A549 (cell line): ENCODE data around the gene TRUB1. TPM values are rescaled to one million over a fixed set of nuclear protein-coding genes. Genes with fewer than 3 reads are reported as not detected.
A peak's percentile ranks its signal among the peaks of the same experiment; 100 is the strongest.

Source experiments
- ATAC-seq, 2 experiments: fragments of 200-7000 bp in 1 of 2; fragments of >200 bp in 1 of 2; cut with Nextera tagmentation in 1 of 2; cut with Tn5 transposase in 1 of 2; 3 replicates each; pipeline versions ENCODE4 v1.8.0 to v1.9.1; 2018 to 2020; ENCODE audit warnings: mild to moderate bottlenecking in 1 of 2, moderate library complexity in 1 of 2
- CTCF ChIA-PET: fragments of 300-600 bp; sonication (Branson Sonifier 250); formaldehyde crosslinking; extraction: SDS; loops from one replicate; lab custom pipeline; 2021; ENCODE audit warnings: antibody characterized with exemption, inconsistent platforms; lab: Yijun Ruan, JAX
- POLR2A ChIA-PET: fragments of 350-600 bp; formaldehyde crosslinking; extraction: SDS; loops from one replicate; lab custom pipeline; 2021; ENCODE audit warnings: antibody characterized with exemption, inconsistent platforms; lab: Yijun Ruan, JAX
- DNase-seq, 2 experiments: peaks; one replicate each; pipeline versions ENCODE4 v3.0.0 to v3.0.0-alpha.2; 2011 to 2016; ENCODE audit warnings: low read depth in 1 of 2, low spot score in 1 of 2
- FAIRE-seq: peaks from 2 replicates; lab custom pipeline; 2011; peaks lifted over from hg19 to GRCh38; lab: Jason Lieb, UNC
- H3K27ac ChIP-seq, 2 experiments: fragments of >200 bp; sonication (Bioruptor Twin); formaldehyde crosslinking; 3 replicates each; pipeline ENCODE4 v1.5.1; 2016 to 2017
- H3K4me1 ChIP-seq: fragments of >200 bp; sonication (Bioruptor Twin); formaldehyde crosslinking; 3 replicates; pipeline ENCODE4 v1.6.1; 2016
- H3K4me2 ChIP-seq: fragments of >200 bp; sonication (Bioruptor Twin); formaldehyde crosslinking; 3 replicates; pipeline ENCODE4 v1.6.1; 2016
- H3K4me3 ChIP-seq: fragments of >200 bp; sonication (Bioruptor Twin); formaldehyde crosslinking; 3 replicates; pipeline ENCODE4 v1.5.1; 2016
- H3K9me3 ChIP-seq: fragments of >200 bp; sonication (Bioruptor Twin); formaldehyde crosslinking; 3 replicates; pipeline ENCODE4 v1.6.1; 2016
- BCL3 ChIP-seq: fragments of >200 bp; sonication (Bioruptor Twin); formaldehyde crosslinking; IDR thresholded peaks from 3 replicates; pipeline ENCODE4 v1.6.1; 2016
- BHLHE40 ChIP-seq: IDR thresholded peaks from 2 replicates; pipeline ENCODE4 v1.6.1; 2012; ENCODE audit warnings: low read depth, low read length, inconsistent platforms
- CBX8 ChIP-seq: fragments of 200-600 bp; sonication (generic); IDR thresholded peaks from 2 replicates; pipeline ENCODE4 v1.6.1; 2016
- ELK1 ChIP-seq: fragments of 150-350 bp; IDR thresholded peaks from 2 replicates; pipeline ENCODE4 v1.6.1; 2014; ENCODE audit warnings: low read depth, mild to moderate bottlenecking, low read length
- EP300 ChIP-seq, 2 experiments: fragments of >200 bp; sonication (Bioruptor Twin); formaldehyde crosslinking; IDR thresholded peaks; 2 replicates in 1 of 2; 3 replicates in 1 of 2; pipeline ENCODE4 v1.6.1; 2016 to 2017
- HEYL ChIP-seq: fragments of 250-450 bp; sonication (Bioruptor Pico); IDR thresholded peaks from 2 replicates; pipeline ENCODE4 v1.8.0; 2021; ENCODE audit warnings: mild to moderate bottlenecking, moderate library complexity
- HOXB13 ChIP-seq: fragments of 250-450 bp; sonication (Bioruptor Pico); IDR thresholded peaks from 2 replicates; pipeline ENCODE4 v1.5.0; 2020; ENCODE audit warnings: low read depth, mild to moderate bottlenecking, moderate library complexity
- HOXB5 ChIP-seq: fragments of 250-450 bp; sonication (Bioruptor Pico); IDR thresholded peaks from 2 replicates; pipeline ENCODE4 v1.5.0; 2020; ENCODE audit warnings: mild to moderate bottlenecking, moderate library complexity
- JUN ChIP-seq, 2 experiments: fragments of >200 bp; sonication (Bioruptor Twin); formaldehyde crosslinking; IDR thresholded peaks; 2 replicates in 1 of 2; 3 replicates in 1 of 2; pipeline ENCODE4 v1.6.1; 2016 to 2017
- MYC ChIP-seq: IDR thresholded peaks from 2 replicates; pipeline ENCODE4 v1.6.1; 2012; ENCODE audit warnings: mild to moderate bottlenecking, inconsistent platforms, low read length, improper control_type of control experiment, borderline replicate concordance
- NPAS2 ChIP-seq: fragments of 250-450 bp; sonication (Bioruptor Pico); IDR thresholded peaks from 2 replicates; pipeline ENCODE4 v1.8.0; 2022; ENCODE audit warnings: mild to moderate bottlenecking, moderate library complexity, borderline replicate concordance
- POLR2A ChIP-seq: IDR thresholded peaks from 2 replicates; pipeline ENCODE4 v1.6.1; 2012; ENCODE audit warnings: mild to moderate bottlenecking, low read length
- POLR2AphosphoS2 ChIP-seq: conservative IDR thresholded peaks from 2 replicates; pipeline ENCODE4 v1.6.1; 2012; ENCODE audit warnings: low read length, improper control_type of control experiment, inconsistent platforms
- RAD21 ChIP-seq, 2 experiments: fragments of >200 bp in 1 of 2; sonication (Bioruptor Twin) in 1 of 2; formaldehyde crosslinking in 1 of 2; IDR thresholded peaks in 1 of 2; conservative IDR thresholded peaks in 1 of 2; 2 replicates in 1 of 2; 3 replicates in 1 of 2; pipeline ENCODE4 v1.6.1; 2012 to 2018; ENCODE audit warnings: inconsistent platforms in 1 of 2
- RARB ChIP-seq: fragments of 250-450 bp; sonication (Bioruptor Pico); IDR thresholded peaks from 2 replicates; pipeline ENCODE4 v1.8.0; 2021; ENCODE audit warnings: mild to moderate bottlenecking, moderate library complexity
- RCOR1 ChIP-seq: fragments of 150-350 bp; IDR thresholded peaks from 2 replicates; pipeline ENCODE4 v1.6.1; 2014; ENCODE audit warnings: antibody characterized with exemption, low read length, low read depth
- RNF2 ChIP-seq: fragments of 200-600 bp; sonication (generic); IDR thresholded peaks from 2 replicates; pipeline ENCODE4 v1.6.1; 2016; ENCODE audit warnings: low read depth, mild to moderate bottlenecking, antibody characterized with exemption, moderate library complexity, borderline replicate concordance
- SMC3 ChIP-seq: fragments of >200 bp; sonication (Bioruptor Twin); formaldehyde crosslinking; IDR thresholded peaks from 3 replicates; pipeline ENCODE4 v1.6.1; 2018; ENCODE audit warnings: inconsistent platforms
- SREBF2 ChIP-seq: fragments of 450-650 bp; IDR thresholded peaks from 2 replicates; pipeline ENCODE4 v1.6.1; 2014; ENCODE audit warnings: mild to moderate bottlenecking, moderate library complexity
- USF2 ChIP-seq: fragments of 450-650 bp; IDR thresholded peaks from 2 replicates; pipeline ENCODE4 v1.6.1; 2014; ENCODE audit warnings: antibody characterized with exemption
- ZNF302 ChIP-seq: fragments of 250-450 bp; sonication (Bioruptor Pico); IDR thresholded peaks from 2 replicates; pipeline ENCODE4 v1.9.0; 2021; ENCODE audit warnings: inconsistent platforms, mild to moderate bottlenecking, moderate library complexity
- ZSCAN20 ChIP-seq: fragments of 250-450 bp; sonication (Bioruptor Pico); IDR thresholded peaks from 2 replicates; pipeline ENCODE4 v1.8.0; 2022; ENCODE audit warnings: mild to moderate bottlenecking, moderate library complexity
- WGBS: methylation state at CpG from one replicate; pipeline ENCODE4 v1.1.6; 2017; ENCODE audit errors: missing lambda C conversion rate; 5-methylcytosine and 5-hydroxymethylcytosine counted together
- polyA plus RNA-seq, 4 experiments: library from polyadenylated mRNA; depleted of rRNA in 3 of 4; stranded (reverse); fragments of >200 nt; fragmentation: RNase III in 1 of 4; extraction: RNeasy Plus Mini Kit Qiagen cat#74134 plus additional on column Dnase treatment in 1 of 4; gene quantifications; 2 replicates in 3 of 4; 3 replicates in 1 of 4; pipeline ENCODE4 v1.2.3, GENCODE V29; 2011 to 2017
- TF ChIP-seq, protein P1 (sequence below): fragments of 200-600 bp; sonication (generic); IDR thresholded peaks from 2 replicates; pipeline ENCODE4 v1.6.1; 2016; ENCODE audit warnings: antibody characterized with exemption, mild to moderate bottlenecking, moderate library complexity
- TF ChIP-seq, protein P2 (sequence below): fragments of >200 bp; sonication (Bioruptor Twin); formaldehyde crosslinking; IDR thresholded peaks from 2 replicates; pipeline ENCODE4 v1.6.1; 2016

TRUB1 gene
- polyA plus RNA-seq, 2 of the 4 experiments (the other 2 are of a cell fraction): 19.5 to 40.4 TPM

DNA sequence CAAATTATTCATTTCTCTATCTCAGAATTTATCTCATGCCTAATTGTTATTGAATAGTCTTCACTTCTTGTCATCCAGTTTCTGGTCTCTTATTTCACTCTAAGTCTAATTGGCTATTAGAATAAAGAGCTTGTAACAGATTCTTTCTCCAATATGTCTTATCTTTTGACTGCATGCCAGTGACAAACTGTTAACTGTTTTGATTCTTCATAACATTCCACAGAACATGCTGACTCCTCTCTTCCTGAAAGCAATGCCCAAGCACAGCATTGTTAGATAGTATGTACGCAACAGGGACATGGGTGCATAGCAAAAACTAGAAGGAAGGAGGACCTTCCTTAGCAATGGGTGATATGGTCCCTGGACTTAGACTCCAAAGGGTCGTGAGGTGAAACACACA, 65.4 kb downstream of the TRUB1 start:
- Histone ChIP-seq H3K27ac (no peak overlapping the region), H3K4me2 (no peak overlapping the region), H3K9me3 (no peaks in the 10 kb centered on the region), H3K4me1 (no peaks in the 10 kb centered on the region)
- DNase-seq (no peak), ATAC-seq (no peak)
- CTCF ChIA-PET: interaction anchor here (1.5 kb wide), 1 partner anchor 23 kb away, joined by 3 read pairs; no protein-coding TSS in a partner anchor
- 44% methylated on average over 2 of the region's 2 CpGs for WGBS
- TF ChIP-seq RARB (no peak), BCL3 (no peak), ELK1 (no peak), JUN (IDR thresholded peaks at IDR 0.05) (no peak), CBX8 (no peak), HEYL (CRISPR knock-in tag) (no peak), MYC (no peak), USF2 (no peak), RAD21 (conservative IDR thresholded peaks at IDR 0.05 in 1 of 2, IDR thresholded peaks at IDR 0.05 in 1 of 2) (no peak), RCOR1 (no peak), POLR2AphosphoS2 (no peak), SREBF2 (no peak), ZSCAN20 (no peak), POLR2A (no peak), SMC3 (no peak), BHLHE40 (no peak)
- TF ChIP-seq, protein P1, sequence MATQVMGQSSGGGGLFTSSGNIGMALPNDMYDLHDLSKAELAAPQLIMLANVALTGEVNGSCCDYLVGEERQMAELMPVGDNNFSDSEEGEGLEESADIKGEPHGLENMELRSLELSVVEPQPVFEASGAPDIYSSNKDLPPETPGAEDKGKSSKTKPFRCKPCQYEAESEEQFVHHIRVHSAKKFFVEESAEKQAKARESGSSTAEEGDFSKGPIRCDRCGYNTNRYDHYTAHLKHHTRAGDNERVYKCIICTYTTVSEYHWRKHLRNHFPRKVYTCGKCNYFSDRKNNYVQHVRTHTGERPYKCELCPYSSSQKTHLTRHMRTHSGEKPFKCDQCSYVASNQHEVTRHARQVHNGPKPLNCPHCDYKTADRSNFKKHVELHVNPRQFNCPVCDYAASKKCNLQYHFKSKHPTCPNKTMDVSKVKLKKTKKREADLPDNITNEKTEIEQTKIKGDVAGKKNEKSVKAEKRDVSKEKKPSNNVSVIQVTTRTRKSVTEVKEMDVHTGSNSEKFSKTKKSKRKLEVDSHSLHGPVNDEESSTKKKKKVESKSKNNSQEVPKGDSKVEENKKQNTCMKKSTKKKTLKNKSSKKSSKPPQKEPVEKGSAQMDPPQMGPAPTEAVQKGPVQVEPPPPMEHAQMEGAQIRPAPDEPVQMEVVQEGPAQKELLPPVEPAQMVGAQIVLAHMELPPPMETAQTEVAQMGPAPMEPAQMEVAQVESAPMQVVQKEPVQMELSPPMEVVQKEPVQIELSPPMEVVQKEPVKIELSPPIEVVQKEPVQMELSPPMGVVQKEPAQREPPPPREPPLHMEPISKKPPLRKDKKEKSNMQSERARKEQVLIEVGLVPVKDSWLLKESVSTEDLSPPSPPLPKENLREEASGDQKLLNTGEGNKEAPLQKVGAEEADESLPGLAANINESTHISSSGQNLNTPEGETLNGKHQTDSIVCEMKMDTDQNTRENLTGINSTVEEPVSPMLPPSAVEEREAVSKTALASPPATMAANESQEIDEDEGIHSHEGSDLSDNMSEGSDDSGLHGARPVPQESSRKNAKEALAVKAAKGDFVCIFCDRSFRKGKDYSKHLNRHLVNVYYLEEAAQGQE: no peak
- TF ChIP-seq, all 56 proteins: peak for 0
- FAIRE-seq: no peak
- H3K4me3 ChIP-seq: no peak overlapping the region
- POLR2A ChIA-PET: no interaction called here

GRCh38 chr10:115004236-115004862, 66.4 kb downstream of the TRUB1 start:
- FAIRE-seq: no peak
- no peak for DNase-seq
- peak in 1 of 2 experiments; percentile 20; a peak in 1 of 6 replicates for ATAC-seq
- no peak overlapping the region for H3K27ac ChIP-seq
- CTCF ChIA-PET: interaction anchor here (0.6 to 0.9 kb wide), 2 partner anchors 13 to 85 kb away, joined by 3 read pairs; no protein-coding TSS in a partner anchor
- H3K4me2 ChIP-seq: no peak overlapping the region
- TF ChIP-seq CBX8 (no peak), EP300 (IDR thresholded peaks at IDR 0.05) (no peak), ELK1 (no peak), NPAS2 (no peak), HOXB13 (CRISPR knock-in tag) (no peak), SREBF2 (no peak), RARB (no peak), MYC (no peak), ZNF302 (CRISPR knock-in tag) (no peak), HOXB5 (CRISPR knock-in tag) (no peak), RNF2 (no peak)
- TF ChIP-seq, protein P2, sequence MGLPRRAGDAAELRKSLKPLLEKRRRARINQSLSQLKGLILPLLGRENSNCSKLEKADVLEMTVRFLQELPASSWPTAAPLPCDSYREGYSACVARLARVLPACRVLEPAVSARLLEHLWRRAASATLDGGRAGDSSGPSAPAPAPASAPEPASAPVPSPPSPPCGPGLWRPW: no peak
- TF ChIP-seq, protein P1: no peak
- TF ChIP-seq, all 56 proteins: peak for 0
- Histone ChIP-seq H3K4me3 (no peak overlapping the region), H3K4me1 (no peaks in the 10 kb centered on the region), H3K9me3 (no peaks in the 10 kb centered on the region)
- POLR2A ChIA-PET: no interaction called here
- 9% methylated on average over 2 of the region's 3 CpGs for WGBS
